OCI-LY3 (cell line): Measurements from ENCODE around the gene DTNBP1.

ENCODE experiments used
- H2AFZ ChIP-seq: fragments of 200-600, 300-600 bp; shearing (Covaris generic); 2 replicates; pipeline ENCODE4 v1.6.0; 2014; ENCODE audit warnings: antibody characterized with exemption, low read depth, low read length
- H3K27ac ChIP-seq: fragments of 200-600, 300-600 bp; sonication (generic); 2 replicates; pipeline ENCODE4 v1.5.1; 2014; ENCODE audit warnings: mild to moderate bottlenecking, low read length, moderate library complexity, mixed read lengths
- H3K27me3 ChIP-seq: fragments of 200-600, 300-600 bp; sonication (generic); 2 replicates; pipeline ENCODE4 v1.6.1; 2014; ENCODE audit warnings: low read depth, low read length, mixed read lengths
- H3K36me3 ChIP-seq: fragments of 200-600, 300-600 bp; sonication (generic); replicated peaks from 2 replicates; pipeline ENCODE3; 2014; ENCODE audit warnings: low read depth, low read length, mixed read lengths
- H3K4me1 ChIP-seq: fragments of 300-600, 200-600 bp; sonication (generic); 2 replicates; pipeline ENCODE4 v1.6.1; 2014; ENCODE audit warnings: low read length, mixed read lengths
- H3K4me2 ChIP-seq: fragments of 200-600, 300-600 bp; sonication (generic); 2 replicates; pipeline ENCODE4 v1.6.1; 2014; ENCODE audit warnings: low read length, mixed read lengths
- H3K4me3 ChIP-seq: fragments of 300-600, 200-600 bp; sonication (generic); 2 replicates; pipeline ENCODE4 v1.5.1; 2014; ENCODE audit warnings: antibody characterized with exemption, mild to moderate bottlenecking, low read length, moderate library complexity
- H3K79me2 ChIP-seq: fragments of 300-600, 200-600 bp; shearing (Covaris generic); 2 replicates; pipeline ENCODE4 v1.6.1; 2014; ENCODE audit warnings: mild to moderate bottlenecking, low read length, mixed read lengths
- H3K9ac ChIP-seq: fragments of 300-600, 200-600 bp; shearing (Covaris generic); 2 replicates; pipeline ENCODE4 v1.6.0; 2014; ENCODE audit warnings: mild to moderate bottlenecking, low read length, moderate library complexity
- H3K9me3 ChIP-seq: fragments of 200-600, 300-600 bp; shearing (Covaris generic); 2 replicates; pipeline ENCODE4 v1.6.1; 2014; ENCODE audit warnings: low read length, mixed read lengths; ENCODE audit not compliant: insufficient read depth
- H4K20me1 ChIP-seq: fragments of 200-600, 300-600 bp; sonication (generic); 2 replicates; pipeline ENCODE4 v1.6.1; 2016; ENCODE audit warnings: low read length, mixed read lengths; ENCODE audit not compliant: insufficient read depth
- EZH2phosphoT487 ChIP-seq: fragments of 200-600 bp; shearing (Covaris generic); IDR thresholded peaks from 2 replicates; pipeline ENCODE4 v1.6.1; 2018; ENCODE audit warnings: antibody characterized with exemption, mixed run types, low read depth
- TF ChIP-seq, protein P1 (sequence below): fragments of 200-600, 300-600 bp; sonication (generic); IDR thresholded peaks from 2 replicates; pipeline ENCODE4 v1.5.1; 2014; ENCODE audit warnings: antibody characterized with exemption, low read length, low read depth

Gene DTNBP1

DNA sequence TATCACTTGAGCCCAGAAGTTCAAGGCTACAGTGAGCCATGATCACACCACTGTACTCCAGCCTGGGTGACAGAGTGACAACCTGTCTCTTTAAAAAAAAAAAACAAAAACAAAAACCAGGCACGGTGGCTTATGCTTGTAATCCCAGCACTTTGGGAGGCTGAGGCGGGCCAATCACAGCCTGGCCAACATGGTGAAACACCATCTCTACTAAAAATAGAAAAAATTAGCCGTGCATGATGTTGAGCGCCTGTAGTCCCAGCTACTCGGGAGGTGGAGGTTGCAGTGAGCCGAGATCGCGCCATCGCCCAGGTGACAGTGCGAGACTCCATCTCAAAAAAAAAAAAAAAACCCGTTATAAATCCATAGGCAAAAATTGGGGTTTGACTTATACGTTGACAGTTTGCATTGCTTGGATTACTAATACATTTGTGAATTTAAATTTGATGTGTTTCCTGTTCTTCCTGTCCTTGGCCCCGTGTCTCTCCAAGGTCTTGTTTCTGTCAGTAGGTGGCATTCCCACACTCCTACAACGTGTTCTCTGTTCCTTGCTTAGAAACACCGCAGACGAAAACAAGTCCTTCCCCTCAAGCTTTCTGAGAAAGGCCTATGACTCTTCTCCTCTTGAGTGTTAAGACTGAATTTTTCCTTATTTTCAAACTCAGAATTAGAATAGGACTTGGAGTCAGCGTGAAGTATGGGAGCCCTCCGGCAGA is 147.0 kb downstream of the DTNBP1 start:
- no peaks in the 10 kb centered on the region for H3K9me3 ChIP-seq
- no peaks in the 10 kb centered on the region for H3K27me3 ChIP-seq
- no peak overlapping the region for H3K27ac ChIP-seq
- H3K4me1 ChIP-seq, result no peaks in the 10 kb centered on the region
- H3K4me3 ChIP-seq, result no peak overlapping the region
- H3K36me3 ChIP-seq, result peaks cover 4% of the 10 kb centered on the region
- H3K4me2 ChIP-seq, result no peak overlapping the region
- H2AFZ ChIP-seq, result no peak overlapping the region
- TF ChIP-seq, protein P1, sequence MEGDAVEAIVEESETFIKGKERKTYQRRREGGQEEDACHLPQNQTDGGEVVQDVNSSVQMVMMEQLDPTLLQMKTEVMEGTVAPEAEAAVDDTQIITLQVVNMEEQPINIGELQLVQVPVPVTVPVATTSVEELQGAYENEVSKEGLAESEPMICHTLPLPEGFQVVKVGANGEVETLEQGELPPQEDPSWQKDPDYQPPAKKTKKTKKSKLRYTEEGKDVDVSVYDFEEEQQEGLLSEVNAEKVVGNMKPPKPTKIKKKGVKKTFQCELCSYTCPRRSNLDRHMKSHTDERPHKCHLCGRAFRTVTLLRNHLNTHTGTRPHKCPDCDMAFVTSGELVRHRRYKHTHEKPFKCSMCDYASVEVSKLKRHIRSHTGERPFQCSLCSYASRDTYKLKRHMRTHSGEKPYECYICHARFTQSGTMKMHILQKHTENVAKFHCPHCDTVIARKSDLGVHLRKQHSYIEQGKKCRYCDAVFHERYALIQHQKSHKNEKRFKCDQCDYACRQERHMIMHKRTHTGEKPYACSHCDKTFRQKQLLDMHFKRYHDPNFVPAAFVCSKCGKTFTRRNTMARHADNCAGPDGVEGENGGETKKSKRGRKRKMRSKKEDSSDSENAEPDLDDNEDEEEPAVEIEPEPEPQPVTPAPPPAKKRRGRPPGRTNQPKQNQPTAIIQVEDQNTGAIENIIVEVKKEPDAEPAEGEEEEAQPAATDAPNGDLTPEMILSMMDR, result no peak
- no peak for TF ChIP-seq EZH2phosphoT487
- H3K9ac ChIP-seq, result no peak overlapping the region
- no peaks in the 10 kb centered on the region for H3K79me2 ChIP-seq
- no peaks in the 10 kb centered on the region for H4K20me1 ChIP-seq

DNA sequence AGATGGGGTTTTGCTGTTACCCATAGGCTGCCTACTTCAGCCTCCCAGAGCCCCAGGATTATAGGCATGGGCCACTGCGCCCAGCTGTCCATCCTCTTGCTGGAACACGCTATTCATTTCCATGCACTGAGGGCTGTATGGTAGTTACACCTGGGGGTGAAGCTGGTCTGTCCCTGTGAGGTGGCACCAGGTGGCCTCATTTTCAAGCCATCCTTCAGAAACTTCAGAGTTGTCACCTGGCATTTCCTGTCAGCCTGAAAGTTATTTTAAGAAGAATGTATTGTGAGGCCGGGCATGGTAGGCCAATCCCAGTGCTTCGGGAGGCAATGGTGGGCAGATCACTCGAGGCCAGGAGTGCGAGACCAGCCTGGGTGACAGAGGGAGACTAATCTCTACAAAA is 147.6 kb downstream of the DTNBP1 start:
- H3K9me3 ChIP-seq, result no peaks in the 10 kb centered on the region
- no peak for TF ChIP-seq EZH2phosphoT487
- TF ChIP-seq, protein P1, result no peak
- H3K27me3 ChIP-seq, result no peaks in the 10 kb centered on the region
- no peak overlapping the region for H3K4me2 ChIP-seq
- H3K79me2 ChIP-seq, result no peaks in the 10 kb centered on the region
- no peak overlapping the region for H3K4me3 ChIP-seq
- no peak overlapping the region for H2AFZ ChIP-seq
- H3K36me3 ChIP-seq, result peaks cover 4% of the 10 kb centered on the region
- no peaks in the 10 kb centered on the region for H4K20me1 ChIP-seq
- no peak overlapping the region for H3K9ac ChIP-seq
- no peaks in the 10 kb centered on the region for H3K4me1 ChIP-seq
- H3K27ac ChIP-seq, result no peak overlapping the region

DNA sequence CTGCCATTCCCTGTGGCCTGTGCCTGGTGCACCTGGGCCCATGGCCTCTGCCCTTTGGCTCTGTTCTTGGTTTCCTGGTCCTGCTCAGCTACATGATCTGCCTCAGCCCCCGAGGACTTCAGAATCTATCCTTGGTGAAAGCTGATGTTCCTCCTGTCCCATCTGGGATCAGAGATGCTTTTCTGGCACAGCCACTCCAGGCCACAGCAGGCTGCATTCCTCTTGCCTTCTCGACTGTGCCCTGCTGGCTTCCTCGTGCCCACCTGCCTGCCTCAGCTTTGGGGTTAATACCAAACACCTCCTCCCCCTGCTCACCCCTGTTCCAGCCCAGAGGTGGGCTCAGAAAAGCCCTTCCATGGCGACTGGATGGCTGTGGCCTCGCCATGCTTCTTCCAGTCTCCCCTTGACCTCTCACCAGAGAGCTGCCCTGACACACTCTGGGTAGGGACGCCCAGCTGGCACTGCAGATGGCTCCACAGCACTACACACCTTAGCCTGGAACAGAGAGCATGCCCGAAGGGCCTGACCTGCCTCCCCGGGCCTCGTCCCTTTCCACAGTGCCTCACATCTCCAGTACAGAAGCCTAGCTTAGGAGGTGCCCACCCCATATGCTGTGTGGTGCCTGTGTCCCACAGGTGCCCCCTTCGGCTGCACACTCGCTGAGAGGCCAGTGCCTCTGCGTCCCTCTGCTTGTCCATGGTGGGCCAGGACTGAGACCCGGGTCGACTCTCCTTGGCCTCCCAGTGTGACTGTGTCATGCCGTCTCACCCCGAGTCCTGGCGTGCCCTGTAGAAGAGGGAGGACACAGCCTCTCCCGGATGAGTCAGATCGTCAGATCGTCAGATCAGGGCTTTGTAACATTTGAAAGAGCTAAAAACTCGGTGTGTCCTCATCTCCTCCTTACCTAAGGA is 148.8 kb downstream of the DTNBP1 start:
- Histone ChIP-seq H3K27ac (no peak overlapping the region), H3K36me3 (peaks cover 4% of the 10 kb centered on the region), H3K4me1 (no peaks in the 10 kb centered on the region), H4K20me1 (no peaks in the 10 kb centered on the region), H3K4me3 (no peak overlapping the region), H3K79me2 (no peaks in the 10 kb centered on the region), H3K4me2 (no peak overlapping the region), H2AFZ (no peak overlapping the region), H3K27me3 (no peaks in the 10 kb centered on the region), H3K9me3 (no peaks in the 10 kb centered on the region), H3K9ac (no peak overlapping the region)
- TF ChIP-seq, protein P1, result no peak
- TF ChIP-seq EZH2phosphoT487, result no peak

DNA sequence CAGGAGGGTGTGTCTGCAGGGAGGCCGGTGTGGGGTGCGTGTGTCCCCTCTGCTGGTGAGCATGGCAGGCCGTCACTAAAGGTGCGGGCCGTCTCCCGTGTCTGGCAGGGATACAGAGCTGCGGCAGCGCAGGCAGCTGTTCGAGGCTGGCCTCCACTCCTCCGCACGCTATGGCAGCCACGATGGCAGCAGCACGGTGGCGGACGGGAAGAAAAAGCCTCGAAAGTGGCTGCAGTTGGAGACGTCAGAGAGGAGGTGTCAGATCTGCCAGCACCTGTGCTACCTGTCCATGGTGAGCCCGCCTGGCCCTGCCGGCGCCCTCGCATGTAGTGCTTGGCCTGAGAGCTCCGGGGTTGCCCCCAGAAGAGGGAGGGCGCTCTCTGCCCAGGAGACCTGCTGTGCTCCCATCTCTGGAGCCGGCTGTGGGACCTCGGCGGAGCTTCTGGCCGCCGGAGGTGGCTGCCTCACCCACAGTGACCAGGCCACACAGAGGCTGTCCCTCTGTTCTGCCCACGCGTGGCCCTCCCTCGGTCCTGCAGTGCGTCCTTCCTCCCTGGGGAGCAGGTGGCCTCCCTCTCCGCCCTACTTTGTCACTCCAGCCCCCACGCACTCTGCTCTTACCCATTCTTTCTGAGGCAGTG is 149.6 kb downstream of the DTNBP1 start:
- TF ChIP-seq, protein P1, result no peak
- no peak for TF ChIP-seq EZH2phosphoT487
- Histone ChIP-seq H3K36me3 (peaks cover 4% of the 10 kb centered on the region), H3K79me2 (no peaks in the 10 kb centered on the region), H3K9me3 (no peaks in the 10 kb centered on the region), H3K4me3 (no peak overlapping the region), H3K4me2 (no peak overlapping the region), H3K4me1 (no peaks in the 10 kb centered on the region), H3K9ac (no peak overlapping the region), H4K20me1 (no peaks in the 10 kb centered on the region), H3K27me3 (no peaks in the 10 kb centered on the region), H3K27ac (no peak overlapping the region), H2AFZ (no peak overlapping the region)
